Bone marrow (tissue), 2 donors: ENCODE results near the gene CEP63.

Experiments used
- DNase-seq, 2 donors: peaks; one replicate each; lab custom pipeline; 2025; lab: John Stamatoyannopoulos, UW

Gene CEP63

DNA sequence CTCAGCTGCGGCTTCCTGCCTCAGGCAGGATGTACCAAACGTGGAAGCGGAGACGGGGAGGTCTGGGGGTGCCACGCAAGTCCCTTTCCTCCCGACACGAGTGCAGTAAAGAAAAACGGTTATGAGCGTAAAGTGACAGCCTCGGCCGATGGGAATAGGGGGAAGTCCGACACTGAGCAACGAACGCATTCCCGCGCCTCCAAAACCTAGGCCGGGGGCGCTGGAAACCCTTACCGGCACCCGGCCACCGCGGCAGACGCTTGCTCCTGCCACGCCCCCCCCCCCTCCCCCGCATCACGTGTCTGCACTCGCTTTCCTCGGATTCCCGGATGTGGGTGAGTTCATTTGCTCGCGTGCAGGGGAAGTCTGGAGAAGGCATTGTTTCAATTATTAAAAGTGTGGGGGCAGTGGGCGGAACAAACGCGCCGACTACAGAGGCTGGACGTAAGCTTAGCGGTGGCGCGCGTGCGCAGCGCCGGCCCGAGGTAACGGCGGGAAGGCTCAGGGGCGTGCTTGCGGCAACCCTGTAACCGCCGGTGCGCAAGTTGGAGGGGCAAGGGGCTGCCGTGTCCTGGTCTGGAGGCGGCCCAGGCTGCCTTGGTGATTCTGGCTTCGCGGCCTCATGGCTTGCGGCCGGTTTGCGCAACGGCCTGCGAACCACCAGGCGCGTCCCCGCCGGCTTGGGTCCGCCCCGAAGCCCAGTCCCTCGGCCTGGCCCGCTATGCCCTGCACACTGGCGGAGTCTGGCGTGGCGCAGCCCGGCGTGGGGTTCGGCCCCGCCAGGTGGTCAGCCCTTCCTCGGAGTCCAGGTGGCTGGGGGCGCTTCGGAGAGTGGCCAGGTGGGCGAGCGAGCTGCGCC, at the start of gene CEP63, which contains the start of gene ANAPC13:
Gene CEP63, plus strand, starts transcription at position 340 of the 859 bp plus-strand sequence. CDS start 9,264 bp downstream, outside the sequence.
Gene ANAPC13, minus strand, starts transcription at position 268 of the 859 bp plus-strand sequence. CDS start 3,081 bp downstream, outside the sequence.
- peak; percentile 95 for DNase-seq

DNA sequence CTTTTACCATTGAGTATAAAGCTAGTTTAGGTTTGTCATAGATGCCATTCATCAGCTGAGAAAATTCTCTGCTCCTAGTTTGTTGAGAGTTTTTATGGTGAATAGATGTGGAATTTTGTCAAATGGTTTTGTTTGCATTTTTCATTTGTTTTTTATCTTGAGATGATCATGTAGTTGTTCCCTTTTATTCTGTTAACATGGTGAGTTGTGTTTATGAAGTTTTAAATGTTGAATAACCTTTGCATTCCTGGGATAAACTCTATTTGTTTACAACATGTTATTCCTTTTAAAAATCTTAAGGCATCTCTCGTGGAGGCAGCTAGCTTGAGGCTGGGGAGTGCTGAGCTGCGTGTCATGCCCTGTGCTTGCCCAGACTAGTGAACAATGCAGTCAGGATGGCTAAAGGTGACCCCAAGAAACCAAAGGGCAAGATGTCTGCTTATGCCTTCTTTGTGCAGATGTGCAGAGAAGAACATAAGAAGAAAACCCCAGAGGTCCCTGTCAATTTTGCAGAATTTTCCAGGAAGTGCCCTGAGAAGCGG, 48.6 kb upstream of the CEP63 start:
- no peak for DNase-seq

DNA sequence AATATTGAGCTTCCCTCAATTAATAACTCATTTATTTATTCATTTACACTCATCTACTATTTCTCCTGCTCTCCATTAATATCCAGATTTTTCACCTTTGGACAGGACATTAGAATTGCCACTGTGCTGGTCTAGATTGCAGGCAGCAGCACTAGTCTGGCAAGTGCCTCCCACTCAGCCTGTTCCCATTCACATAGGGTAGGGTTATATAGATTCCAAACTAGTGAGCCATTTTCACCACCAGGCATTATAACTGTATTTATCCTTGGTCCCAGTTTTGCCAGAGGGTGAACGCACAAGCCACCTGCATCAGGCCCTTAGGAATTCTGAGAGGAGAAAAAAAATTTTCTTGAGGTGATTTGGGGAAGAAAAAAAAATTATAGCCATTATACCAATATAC, 44.5 kb upstream of the CEP63 start:
- DNase-seq: no peak

DNA sequence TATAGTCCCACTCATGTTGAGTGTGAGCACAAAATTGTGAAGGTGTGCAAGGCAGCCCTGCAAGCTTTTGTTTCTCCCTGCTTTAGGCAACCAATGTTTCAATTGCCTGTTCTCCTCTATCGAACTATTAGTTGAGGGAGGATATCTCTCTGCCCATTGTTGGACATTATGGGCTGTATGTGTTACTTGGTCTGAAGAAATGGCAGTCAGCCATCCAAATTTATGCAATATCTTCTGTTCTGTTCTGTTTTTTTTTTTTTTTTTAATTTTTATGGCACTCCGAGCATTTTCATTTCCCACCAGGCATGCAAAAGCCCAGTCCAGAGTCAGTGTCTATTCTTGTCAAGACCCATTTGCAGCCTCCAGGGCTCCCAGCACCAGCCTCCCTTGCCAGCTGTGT, 44.0 kb upstream of the CEP63 start:
- DNase-seq: no peak

DNA sequence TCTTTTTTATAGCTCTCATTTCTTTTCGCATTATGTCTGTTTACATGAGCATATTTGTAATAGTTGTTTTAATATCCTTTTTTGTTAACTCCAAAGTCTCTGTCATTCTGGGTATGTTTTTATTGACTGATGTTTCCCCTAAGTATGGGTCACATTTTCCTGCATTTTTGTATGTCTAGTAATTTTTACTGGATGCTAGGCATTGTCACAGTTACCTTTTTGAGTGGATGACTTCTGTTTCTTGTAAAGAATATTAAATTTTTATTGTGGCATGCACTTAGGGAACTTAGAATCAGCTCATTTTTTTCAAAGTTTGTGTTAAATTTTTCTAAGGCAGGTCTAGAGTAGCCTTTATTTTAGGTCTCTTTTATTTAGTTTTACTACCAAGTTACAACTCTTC, 40.8 kb upstream of the CEP63 start:
- no peak for DNase-seq

DNA sequence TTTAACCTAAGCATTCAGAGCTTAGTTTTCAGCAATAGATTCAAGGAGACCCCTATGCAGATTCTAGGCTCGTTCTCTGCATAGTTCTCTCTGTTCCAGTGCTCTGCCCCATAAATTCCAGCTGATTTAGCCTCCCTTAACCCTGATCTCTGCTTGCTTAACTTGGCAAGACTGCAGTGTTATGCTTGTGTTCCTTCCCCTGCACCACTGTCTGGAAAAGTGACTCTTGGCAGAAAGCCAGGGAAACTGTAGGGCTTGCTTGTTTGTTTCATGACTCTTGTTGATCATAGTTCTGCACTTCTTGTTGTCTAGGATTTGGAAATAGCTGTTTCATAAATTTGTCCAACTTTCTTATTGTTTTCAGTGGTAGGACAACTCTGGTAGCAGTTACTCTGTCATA, 40.2 kb upstream of the CEP63 start:
- no peak for DNase-seq

DNA sequence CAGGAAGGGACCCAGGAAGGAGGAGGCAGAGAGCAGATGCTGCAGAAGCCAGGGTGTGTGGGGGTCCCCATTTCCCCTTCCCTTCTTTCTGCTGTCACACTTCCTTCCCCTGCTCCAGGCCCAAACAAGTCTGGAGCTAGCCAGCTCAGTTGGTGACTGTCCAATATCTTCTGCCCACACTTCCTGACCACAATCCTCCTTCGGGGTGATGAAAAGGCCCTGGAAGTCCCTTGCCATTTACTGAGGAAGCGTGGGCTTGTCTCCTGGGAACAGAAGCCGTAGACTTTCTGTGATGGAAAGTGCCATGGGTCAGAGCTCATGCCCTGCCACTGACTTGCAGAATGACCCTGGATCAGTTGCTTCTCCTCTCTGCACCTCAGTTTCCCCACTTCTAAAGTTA, 39.1 kb upstream of the CEP63 start:
- DNase-seq: no peak

DNA sequence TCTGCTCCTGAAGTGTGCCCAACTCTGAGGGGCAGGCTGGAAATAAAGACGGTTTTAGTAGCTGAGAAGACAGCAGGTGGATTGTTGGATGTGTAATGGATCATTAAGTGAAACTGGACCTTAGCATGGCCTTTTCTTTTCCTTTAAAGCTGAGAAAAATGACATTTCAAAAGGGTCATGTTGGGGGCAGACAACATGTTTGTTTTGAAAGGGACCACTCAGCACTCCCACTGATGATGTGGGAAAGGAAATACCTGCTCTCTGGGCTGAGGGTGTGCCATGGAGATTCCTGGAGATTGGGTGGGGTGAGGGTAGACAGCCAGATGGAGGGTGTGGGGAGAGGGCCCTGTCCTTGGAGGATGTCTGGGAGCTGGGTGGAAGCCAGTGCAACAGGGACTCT, 38.5 kb upstream of the CEP63 start:
- DNase-seq: no peak

DNA sequence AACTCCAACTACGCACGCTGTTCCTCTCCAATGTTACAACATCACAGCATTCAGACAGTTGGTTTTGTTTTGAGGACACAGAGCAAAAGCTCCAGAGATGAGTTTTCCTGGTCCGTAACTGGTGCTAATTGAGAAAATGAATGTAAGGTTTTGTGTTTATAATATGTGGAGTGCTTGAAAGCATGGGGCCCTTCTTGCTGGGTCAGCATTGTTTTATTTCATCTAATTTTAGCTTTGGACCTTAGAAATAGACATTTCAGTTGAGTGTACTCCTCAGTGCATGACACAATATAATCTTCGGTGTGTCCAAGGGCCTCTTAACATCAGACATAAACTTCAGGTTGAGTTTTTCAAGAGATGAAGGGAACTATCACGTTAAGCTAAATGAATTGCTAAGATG, 37.2 kb upstream of the CEP63 start:
- no peak for DNase-seq

DNA sequence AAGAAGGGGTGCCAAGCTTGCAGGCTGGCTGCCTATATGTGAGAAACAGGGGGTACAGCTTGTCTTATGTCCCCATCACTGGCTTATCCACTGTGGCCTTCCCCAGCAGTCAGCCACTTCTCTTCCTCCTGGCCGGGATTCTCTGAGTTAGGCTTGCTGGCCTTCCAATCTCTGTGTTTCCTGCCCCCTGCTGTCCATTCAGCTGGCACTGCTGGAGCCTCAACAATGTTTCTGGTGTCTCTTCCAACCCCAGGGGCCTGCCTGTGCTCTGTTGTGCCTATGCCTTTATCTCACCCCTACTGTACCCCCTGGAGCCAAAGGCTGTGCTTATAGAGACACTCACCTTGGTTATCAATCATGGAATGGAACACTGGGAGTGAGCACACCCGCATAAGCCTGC, 36.6 kb upstream of the CEP63 start:
- DNase-seq: no peak

DNA sequence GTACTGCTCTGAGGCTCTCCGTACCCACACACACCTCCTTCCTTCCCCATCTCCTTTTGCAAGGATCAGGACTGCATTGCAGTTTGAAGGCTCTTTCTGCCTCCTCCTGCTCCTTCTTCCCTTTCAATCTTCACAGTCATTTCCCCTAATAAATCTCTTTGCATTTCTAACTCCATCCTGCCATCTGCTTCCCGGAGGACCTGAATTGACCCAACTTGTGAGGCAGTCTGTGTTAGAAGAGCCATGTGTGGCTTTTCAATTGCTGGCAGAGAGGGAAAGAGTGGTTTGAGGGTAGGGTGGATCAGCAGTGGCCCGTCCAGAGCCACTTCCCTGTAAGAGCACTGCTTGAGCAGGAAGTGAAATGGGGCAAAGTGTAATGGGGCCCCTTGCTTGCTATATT, 35.9 kb upstream of the CEP63 start:
- DNase-seq: no peak

DNA sequence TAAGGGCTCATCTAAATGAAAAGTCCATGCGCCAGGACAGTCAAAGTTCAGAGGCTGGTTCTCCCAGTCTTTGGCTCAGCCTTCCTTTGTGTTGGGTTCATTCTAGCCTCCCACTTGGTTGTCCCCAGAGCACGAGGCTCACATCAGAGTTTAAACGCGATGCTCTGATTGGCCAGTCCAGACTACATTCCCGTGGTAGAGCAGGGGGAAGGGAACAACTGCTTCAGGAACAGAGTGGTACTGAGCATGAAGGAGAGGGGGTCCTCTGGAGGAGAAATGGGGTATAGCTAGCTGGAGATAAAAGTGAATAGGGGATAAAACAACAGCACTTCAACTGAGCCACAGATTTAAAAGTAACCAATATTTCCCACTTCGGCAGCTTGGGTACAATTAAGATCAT, 32.2 kb upstream of the CEP63 start:
- DNase-seq: no peak

DNA sequence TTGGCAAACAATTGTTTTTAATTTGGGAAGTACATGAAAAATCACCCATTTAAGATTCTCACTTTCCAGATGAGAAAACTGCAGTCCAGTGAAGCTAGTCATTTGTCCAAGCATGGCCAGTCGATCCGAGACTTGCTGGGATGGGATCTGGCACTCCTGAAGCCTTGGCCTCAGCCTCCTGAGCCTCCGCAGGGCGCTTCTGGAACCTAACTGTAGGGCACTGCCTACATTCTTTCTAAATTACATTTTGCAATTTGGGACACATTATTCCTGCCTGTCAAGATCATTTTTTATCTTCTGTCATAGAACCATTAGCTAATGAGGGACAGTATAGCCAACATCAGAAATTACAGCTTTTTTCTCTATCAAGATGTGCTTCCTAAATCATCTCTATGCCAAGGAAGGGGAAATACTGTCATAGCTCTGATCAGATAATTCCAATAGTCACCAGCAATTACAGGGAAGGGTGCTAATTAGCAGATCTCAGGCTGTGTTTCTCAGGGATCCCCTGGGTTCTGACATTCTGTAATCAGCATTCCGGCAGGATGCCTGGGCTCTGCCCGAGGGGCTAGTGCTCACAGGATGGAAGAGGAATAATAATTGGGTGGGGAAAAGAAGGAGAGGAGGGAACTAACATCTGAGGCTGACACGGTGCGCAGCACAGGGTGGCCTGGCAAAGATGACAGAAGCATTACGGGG, 28.3 kb upstream of the CEP63 start:
- no peak for DNase-seq

DNA sequence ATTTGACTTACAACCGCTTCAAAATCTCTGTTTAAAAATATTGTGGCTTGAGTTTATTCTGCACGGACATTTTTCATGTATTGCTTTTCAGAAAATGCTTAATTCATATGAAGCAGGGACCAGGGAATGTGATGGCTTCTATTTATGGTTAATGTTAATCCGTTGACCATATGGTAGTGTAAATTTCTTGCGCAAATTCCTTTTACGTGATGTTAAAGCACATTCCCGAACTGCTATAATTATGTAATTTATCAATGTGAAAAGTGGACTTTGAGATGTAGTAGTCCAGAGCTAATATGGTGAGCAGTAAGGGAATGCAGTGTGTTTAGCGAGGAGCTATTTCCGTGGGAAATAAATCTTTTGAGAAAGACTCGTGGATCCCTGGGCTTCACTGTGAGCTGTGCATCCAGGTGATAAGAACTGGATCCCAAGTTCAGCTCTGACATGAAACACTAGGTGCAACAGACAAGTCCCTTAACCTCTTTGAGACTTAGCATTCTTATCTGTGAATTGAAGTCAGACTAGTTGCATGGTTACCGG, 27.4 kb upstream of the CEP63 start:
- DNase-seq: no peak

DNA sequence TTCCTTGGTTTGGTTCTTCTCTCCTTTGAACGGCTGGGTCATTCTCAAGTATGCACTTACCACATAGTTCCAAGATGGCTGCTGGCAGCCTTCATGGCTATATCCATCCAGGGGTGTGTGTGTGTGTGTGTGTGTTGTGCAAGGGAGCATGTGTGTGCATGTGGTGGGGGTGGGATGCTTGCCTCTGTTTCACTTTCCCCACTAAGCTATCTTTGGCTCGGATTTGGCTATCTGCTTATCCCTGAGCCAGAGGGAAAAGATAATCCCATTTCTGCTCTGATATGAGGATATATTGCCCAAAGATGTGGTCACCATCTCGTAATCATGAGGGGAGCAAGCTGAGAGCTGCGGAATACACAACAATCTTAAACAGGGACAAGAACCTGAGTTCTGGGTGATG, 26.3 kb upstream of the CEP63 start:
- DNase-seq: no peak

DNA sequence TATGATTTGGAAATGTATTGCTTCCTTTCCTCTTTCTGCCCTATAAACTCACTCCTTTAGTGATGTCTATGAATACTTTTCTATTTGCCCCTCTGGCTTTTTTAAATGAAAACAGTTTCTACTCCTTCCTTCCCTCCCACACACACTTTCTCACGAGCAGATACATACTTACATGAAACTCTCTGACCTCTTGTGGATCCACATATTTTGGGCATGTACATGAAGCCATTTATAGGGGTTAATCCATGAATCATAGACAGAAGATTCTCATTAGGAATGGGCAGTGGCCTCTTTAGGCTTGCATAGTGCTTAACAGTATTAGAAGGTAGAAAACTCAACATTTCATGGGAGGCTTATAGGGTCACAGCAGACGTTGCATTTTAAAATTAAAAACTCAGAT, 24.9 kb upstream of the CEP63 start:
- DNase-seq: no peak

DNA sequence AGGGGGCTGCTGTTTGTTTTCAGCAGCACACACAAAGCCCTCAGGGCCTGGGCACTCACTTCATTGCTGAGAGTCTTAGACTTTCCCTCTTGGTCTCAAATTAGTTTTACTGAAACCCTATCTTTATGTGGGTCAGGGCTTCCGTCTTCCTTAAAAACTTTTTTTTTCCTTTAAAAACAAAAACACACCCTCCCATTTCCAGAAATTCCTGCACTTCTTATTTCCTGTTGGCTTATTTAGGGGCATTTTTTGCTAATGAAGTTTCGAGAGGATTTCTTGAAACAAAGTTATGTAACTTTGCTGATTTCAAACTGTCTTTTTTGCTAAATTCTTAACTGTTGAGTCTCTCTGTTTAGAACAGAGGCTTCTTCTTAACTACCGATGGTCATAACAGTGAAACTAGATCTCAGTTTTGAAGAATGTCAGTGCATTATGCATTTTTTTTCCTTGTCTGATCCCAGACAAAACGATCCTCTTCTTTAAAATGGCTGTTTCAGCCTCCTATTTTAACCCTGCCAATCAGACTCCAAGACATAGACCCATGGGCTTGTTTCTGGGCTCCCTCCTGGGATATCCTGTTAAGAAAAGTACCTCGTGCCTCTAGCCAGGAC, 23.4 kb upstream of the CEP63 start:
- DNase-seq: no peak

DNA sequence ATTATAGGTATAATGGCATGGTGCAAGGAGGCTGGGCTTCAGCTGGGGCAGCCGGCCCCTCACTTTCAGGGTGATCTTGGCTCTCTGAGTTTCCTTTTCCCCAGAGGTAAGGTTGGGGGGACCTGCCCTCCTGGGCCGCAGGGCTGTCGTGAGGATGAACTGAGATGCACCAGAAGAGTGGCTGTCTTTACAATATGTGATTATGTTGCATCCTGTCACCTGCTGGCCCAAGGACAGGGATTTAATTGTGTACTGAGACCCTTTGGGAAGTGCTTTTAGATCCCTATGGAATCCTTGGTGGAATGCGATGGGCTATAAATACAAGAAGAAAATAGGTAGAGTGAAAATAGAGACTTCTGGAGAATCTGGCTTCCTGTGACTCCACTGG, 22.2 kb upstream of the CEP63 start:
- no peak for DNase-seq

DNA sequence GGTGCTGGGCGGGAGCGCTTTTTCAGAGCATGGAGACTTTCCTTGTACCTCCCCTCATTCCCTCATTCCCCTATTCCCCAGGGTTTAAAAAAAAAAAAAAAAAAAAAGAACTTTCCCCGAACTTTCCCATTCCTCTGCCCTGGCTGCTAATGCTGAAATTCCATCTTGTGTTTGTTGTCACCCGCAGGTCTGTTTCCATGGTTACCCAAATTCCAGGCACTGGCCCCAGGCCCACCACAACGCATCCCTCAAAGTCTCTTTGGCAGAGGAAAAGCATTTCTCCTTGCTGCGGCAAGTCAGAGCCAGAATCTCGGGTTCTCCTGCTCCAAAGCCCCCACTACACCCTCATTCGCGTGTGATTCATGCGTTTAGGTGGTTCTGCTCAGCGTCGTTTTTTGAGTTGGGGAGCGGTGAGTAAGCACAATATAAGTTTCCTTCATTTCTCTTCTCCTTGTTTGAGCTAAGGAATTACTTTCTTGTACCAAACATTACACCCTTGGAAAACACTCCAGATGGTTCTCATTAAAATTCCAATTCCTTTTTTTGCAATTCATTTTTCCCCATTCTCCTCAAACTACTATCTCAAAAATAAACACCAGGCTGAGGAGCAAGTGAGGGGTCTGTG, 21.7 kb upstream of the CEP63 start:
- no peak for DNase-seq

DNA sequence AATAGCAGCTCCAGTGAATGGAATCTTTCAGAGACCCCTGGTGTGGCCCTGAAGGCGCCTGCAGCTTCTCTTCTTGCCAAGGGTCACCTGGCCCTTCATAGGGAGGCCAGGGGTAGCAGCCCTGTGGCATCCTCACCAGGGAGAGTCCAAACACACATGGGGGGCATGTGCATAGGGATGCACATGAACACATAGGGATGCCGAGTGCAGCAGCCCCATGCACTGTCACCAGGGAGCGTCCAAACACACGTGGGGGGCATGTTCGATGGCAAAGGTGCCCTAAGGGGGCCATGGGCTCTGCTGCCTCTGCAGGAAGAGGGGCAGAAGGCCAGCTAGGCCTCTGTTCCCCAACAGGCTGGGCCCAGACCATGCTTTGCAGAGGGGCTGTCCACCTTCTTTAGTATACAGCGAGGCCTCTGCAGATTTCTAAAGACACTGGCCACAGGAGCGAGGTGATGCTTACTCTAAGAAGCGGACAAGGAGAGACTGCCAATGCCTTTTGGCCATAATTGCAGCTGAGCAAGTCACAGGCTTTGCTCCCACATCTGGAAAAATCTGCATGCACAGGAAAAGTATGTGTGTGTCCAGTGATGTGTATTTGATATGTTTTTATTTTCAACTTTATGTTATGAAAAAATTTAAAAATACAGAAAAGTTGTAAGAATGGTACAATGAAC, 21.0 kb upstream of the CEP63 start:
- no peak for DNase-seq

DNA sequence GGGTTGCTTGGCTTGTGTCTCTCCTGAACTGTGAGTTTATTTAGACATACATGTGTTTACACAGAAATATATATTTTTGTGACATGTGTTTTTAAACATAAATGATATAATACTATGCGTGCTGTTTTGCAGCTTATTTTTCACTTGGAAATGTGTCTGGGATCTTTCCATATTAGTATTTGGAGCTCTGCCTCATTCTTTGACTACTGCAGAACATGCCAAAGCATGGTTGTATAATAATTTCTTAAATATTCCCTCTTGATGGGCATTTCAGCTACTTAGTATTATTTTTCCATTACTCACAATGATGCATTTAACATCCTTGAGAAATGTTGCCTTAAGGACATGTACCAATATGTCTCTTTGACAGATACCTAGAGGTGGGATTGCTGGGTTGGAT, 19.5 kb upstream of the CEP63 start:
- DNase-seq: no peak
